ENCODE data around the gene OR52A1.

DNA sequence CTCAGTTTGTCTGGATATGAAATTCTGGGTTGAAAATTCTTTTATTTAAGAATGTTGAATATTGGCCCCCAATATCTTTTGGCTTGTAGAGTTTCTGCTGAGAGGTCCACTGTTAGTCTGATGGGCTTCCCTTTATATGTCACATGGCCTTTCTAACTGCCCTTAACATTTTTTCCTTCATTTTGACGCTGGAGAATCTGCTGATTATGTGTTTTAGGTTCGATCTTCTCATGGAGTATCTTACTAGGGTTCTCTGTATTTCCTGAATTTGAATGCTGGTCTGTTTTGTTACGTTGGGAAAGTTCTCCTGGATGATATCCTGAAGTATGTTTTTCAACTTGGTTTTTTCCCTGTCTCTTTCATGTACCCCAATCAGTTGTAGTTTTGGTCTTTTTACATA is 39.2 kb downstream of the OR52A1 start:
- TF ChIP-seq POLR2A (IDR thresholded peaks at IDR 0.05), result no peak
- TF ChIP-seq, protein P1, sequence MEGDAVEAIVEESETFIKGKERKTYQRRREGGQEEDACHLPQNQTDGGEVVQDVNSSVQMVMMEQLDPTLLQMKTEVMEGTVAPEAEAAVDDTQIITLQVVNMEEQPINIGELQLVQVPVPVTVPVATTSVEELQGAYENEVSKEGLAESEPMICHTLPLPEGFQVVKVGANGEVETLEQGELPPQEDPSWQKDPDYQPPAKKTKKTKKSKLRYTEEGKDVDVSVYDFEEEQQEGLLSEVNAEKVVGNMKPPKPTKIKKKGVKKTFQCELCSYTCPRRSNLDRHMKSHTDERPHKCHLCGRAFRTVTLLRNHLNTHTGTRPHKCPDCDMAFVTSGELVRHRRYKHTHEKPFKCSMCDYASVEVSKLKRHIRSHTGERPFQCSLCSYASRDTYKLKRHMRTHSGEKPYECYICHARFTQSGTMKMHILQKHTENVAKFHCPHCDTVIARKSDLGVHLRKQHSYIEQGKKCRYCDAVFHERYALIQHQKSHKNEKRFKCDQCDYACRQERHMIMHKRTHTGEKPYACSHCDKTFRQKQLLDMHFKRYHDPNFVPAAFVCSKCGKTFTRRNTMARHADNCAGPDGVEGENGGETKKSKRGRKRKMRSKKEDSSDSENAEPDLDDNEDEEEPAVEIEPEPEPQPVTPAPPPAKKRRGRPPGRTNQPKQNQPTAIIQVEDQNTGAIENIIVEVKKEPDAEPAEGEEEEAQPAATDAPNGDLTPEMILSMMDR (IDR thresholded peaks at IDR 0.05), result no peak
